ENCODE measurements around the gene ACSF3. TPM values are rescaled to one million over a fixed set of nuclear protein-coding genes. Genes with fewer than 3 reads are reported as not detected.
A peak's percentile ranks its signal among the peaks of the same experiment; 100 is the strongest.

The ACSF3 gene
- total RNA-seq, 2 experiments from 2014 or later = 112 to 143 TPM

DNA sequence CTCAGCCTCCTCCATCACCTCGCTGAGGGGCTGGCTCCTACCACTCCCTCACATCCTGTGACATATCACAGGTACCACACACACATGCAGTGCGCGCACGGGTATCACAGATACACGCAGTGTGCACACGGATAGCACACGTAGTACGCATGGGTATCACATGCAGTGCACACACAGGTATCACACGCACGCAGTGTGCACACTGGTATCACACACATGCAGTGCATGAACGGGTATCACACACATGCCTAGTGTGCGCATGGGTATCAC, 30.1 kb downstream of the ACSF3 start:
- Histone ChIP-seq H3K4me3 (ENCODE audit: low read depth, low read length, poor library complexity, severe bottlenecking) (peak overlapping the region; percentile 43), H3K4me1 (ENCODE audit: insufficient read depth, low read length, poor library complexity, severe bottlenecking) (peaks cover 38% of the 10 kb centered on the region), H2AFZ (ENCODE audit: low read length) (no peak overlapping the region), H3K9me2 (ENCODE audit: insufficient read depth, low read length) (no peaks in the 10 kb centered on the region), H3K36me3 (ENCODE audit: insufficient read depth, low read length) (peaks cover 90% of the 10 kb centered on the region), H3K4me2 (ENCODE audit: low read length) (peak overlapping the region; percentile 74), H3K79me2 (ENCODE audit: insufficient read depth, low read depth, low read length) (peaks cover 18% of the 10 kb centered on the region; the same call in 1 of the 2 replicates), H3K27ac (ENCODE audit: low read depth, low read length, poor library complexity, severe bottlenecking) (peak overlapping the region; percentile 97), H3K9me3 (ENCODE audit: low read length) (peaks cover 11% of the 10 kb centered on the region; the same call in 1 of the 2 replicates), H4K20me1 (ENCODE audit: insufficient read depth, low read length) (no peaks in the 10 kb centered on the region)
- intact Hi-C loops (cut with micrococcal nuclease; ENCODE audit: unreplicated experiment) = loop anchor here (2.0 kb wide), 1 partner anchor 59 kb away; no protein-coding TSS in a partner anchor
- TF ChIP-seq, protein P1, sequence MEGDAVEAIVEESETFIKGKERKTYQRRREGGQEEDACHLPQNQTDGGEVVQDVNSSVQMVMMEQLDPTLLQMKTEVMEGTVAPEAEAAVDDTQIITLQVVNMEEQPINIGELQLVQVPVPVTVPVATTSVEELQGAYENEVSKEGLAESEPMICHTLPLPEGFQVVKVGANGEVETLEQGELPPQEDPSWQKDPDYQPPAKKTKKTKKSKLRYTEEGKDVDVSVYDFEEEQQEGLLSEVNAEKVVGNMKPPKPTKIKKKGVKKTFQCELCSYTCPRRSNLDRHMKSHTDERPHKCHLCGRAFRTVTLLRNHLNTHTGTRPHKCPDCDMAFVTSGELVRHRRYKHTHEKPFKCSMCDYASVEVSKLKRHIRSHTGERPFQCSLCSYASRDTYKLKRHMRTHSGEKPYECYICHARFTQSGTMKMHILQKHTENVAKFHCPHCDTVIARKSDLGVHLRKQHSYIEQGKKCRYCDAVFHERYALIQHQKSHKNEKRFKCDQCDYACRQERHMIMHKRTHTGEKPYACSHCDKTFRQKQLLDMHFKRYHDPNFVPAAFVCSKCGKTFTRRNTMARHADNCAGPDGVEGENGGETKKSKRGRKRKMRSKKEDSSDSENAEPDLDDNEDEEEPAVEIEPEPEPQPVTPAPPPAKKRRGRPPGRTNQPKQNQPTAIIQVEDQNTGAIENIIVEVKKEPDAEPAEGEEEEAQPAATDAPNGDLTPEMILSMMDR (conservative IDR thresholded peaks at IDR 0.05; ENCODE audit: low read length) = no peak
- ChIA-PET CTCF (ENCODE audit: unreplicated experiment) (no interaction called here), POLR2A (no interaction called here)
- no TSS peak for BruUV-seq (replicated peaks)
- no peak for DNase-seq (ENCODE audit: low spot score)

DNA sequence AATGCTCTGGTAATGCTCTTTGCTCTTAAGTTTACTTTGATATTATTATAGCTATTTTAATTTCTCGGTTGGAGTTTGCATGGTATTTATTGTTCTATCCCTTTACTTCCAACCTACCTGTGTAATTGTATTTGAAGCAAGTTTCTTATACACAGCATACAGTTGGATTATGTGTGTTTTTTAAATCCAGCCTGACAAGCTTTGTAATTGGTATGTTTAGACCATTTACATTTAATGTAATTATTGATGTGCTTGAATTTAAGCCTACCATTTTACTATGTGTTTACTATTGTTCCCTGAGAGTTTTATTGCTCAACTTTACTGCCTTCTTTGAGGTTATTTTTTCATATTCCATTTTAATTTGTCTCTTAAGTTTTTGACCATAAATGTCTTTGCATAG, 35.7 kb downstream of the ACSF3 start:
- H2AFZ ChIP-seq (ENCODE audit: low read length) = no peak overlapping the region
- ChIA-PET CTCF (ENCODE audit: unreplicated experiment) (no interaction called here), POLR2A (no interaction called here)
- peaks cover 2% of the 10 kb centered on the region for H3K4me1 ChIP-seq (ENCODE audit: insufficient read depth, low read length, poor library complexity, severe bottlenecking)
- no peak for DNase-seq (ENCODE audit: low spot score)
- peaks cover 43% of the 10 kb centered on the region; the same call in 1 of the 2 replicates for H3K79me2 ChIP-seq (ENCODE audit: insufficient read depth, low read depth, low read length)
- no peaks in the 10 kb centered on the region for H3K9me2 ChIP-seq (ENCODE audit: insufficient read depth, low read length)
- H3K27ac ChIP-seq (ENCODE audit: low read depth, low read length, poor library complexity, severe bottlenecking) = no peak overlapping the region
- BruUV-seq (replicated peaks) = no TSS peak
- H4K20me1 ChIP-seq (ENCODE audit: insufficient read depth, low read length) = no peaks in the 10 kb centered on the region
- H3K4me3 ChIP-seq (ENCODE audit: low read depth, low read length, poor library complexity, severe bottlenecking) = no peak overlapping the region
- no peak overlapping the region for H3K4me2 ChIP-seq (ENCODE audit: low read length)
- intact Hi-C loops (cut with micrococcal nuclease; ENCODE audit: unreplicated experiment) = no loop called here
- H3K36me3 ChIP-seq (ENCODE audit: insufficient read depth, low read length) = peaks cover 98% of the 10 kb centered on the region
- TF ChIP-seq, protein P1 (conservative IDR thresholded peaks at IDR 0.05; ENCODE audit: low read length) = no peak
- no peak for TF ChIP-seq EZH2phosphoT487 (IDR thresholded peaks at IDR 0.05; ENCODE audit: borderline replicate concordance, low read depth, low read length)
- H3K9me3 ChIP-seq (ENCODE audit: low read length) = peaks cover 26% of the 10 kb centered on the region; the same call in 1 of the 2 replicates

DNA sequence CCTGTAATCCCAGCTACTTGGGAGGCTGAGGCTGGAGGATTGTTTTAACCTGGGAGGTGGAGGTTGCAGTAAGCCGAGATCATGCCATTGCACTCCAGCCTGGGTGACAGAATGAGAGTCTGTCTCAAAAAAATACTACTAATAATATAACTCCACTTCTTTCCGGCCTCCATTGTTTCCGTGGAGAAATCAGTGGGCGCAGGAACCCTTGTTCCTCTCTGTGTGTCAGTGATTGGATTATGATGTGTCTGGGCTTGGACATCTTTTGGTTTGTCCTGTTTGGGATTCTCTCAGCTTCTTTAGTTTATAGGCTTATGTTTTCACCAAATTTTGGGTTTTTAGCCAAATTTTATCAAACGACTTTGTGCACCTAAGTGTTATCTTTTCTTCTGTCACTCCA, 36.8 kb downstream of the ACSF3 start:
- H4K20me1 ChIP-seq (ENCODE audit: insufficient read depth, low read length) = no peaks in the 10 kb centered on the region
- H3K9me2 ChIP-seq (ENCODE audit: insufficient read depth, low read length) = no peaks in the 10 kb centered on the region
- peaks cover 43% of the 10 kb centered on the region; the same call in 1 of the 2 replicates for H3K79me2 ChIP-seq (ENCODE audit: insufficient read depth, low read depth, low read length)
- no peak overlapping the region for H3K4me2 ChIP-seq (ENCODE audit: low read length)
- TF ChIP-seq EZH2phosphoT487 (IDR thresholded peaks at IDR 0.05; ENCODE audit: borderline replicate concordance, low read depth, low read length) = no peak
- TF ChIP-seq, protein P1 (conservative IDR thresholded peaks at IDR 0.05; ENCODE audit: low read length) = no peak
- H3K36me3 ChIP-seq (ENCODE audit: insufficient read depth, low read length) = peaks cover 98% of the 10 kb centered on the region
- no peak overlapping the region for H3K4me3 ChIP-seq (ENCODE audit: low read depth, low read length, poor library complexity, severe bottlenecking)
- intact Hi-C loops (cut with micrococcal nuclease; ENCODE audit: unreplicated experiment) = no loop called here
- POLR2A ChIA-PET = no interaction called here
- no TSS peak for BruUV-seq (replicated peaks)
- H2AFZ ChIP-seq (ENCODE audit: low read length) = no peak overlapping the region
- CTCF ChIA-PET (ENCODE audit: unreplicated experiment) = no interaction called here
- H3K9me3 ChIP-seq (ENCODE audit: low read length) = peaks cover 25% of the 10 kb centered on the region; the same call in 1 of the 2 replicates
- H3K4me1 ChIP-seq (ENCODE audit: insufficient read depth, low read length, poor library complexity, severe bottlenecking) = no peaks in the 10 kb centered on the region
- H3K27ac ChIP-seq (ENCODE audit: low read depth, low read length, poor library complexity, severe bottlenecking) = no peak overlapping the region
- no peak for DNase-seq (ENCODE audit: low spot score)
